ENCODE measurements around the gene ACOT11. TPM values are rescaled to one million over a fixed set of nuclear protein-coding genes. Genes with fewer than 3 reads are reported as not detected.

ACOT11 gene
- total and polyA plus RNA-seq, 9 of the 15 experiments (the other 6 are each of a cell fraction or from before 2014, with no cell fraction given): 0.04 to 1.2 (median 0.64) TPM; not detected in 2

- FAIRE-seq: no peak
- peaks cover 14 to 32% of the 10 kb centered on the region in 2 experiments; a peak in 4 of 5 replicates for H3K27me3 ChIP-seq (ENCODE audit: control insufficient read depth in 2 of 2, insufficient read depth in 2 of 2, low read length in 2 of 2)
- H3K9me3 ChIP-seq (replicated peaks; ENCODE audit: control insufficient read depth, insufficient read depth, low read depth, low read length): no peaks in the 10 kb centered on the region
- intact Hi-C loops (cut with micrococcal nuclease) (no loop called here), in situ Hi-C loops (cut with MboI) (no loop called here)
- no peak overlapping the region for H3K27ac ChIP-seq (ENCODE audit: extremely low read depth, low read depth, low read length)
- no peaks in the 10 kb centered on the region for H3K36me3 ChIP-seq (ENCODE audit: control insufficient read depth, insufficient read depth, low read length)
- no TSS peak for BruUV-seq (replicated peaks)
- no peak overlapping the region for H3K4me2 ChIP-seq (ENCODE audit: insufficient read depth, low read length)
- DNase-seq (ENCODE audit: extremely low read depth in 1 of 4, low spot score in 3 of 4): no peak
- WGBS (ENCODE audit: insufficient coverage, low coverage, missing lambda C conversion rate): 11% methylated on average over 2 of the region's 2 CpGs
- no peak overlapping the region for H2AFZ ChIP-seq (ENCODE audit: low read depth, low read length)
- no peak for ATAC-seq
- TF ChIP-seq, protein P1, sequence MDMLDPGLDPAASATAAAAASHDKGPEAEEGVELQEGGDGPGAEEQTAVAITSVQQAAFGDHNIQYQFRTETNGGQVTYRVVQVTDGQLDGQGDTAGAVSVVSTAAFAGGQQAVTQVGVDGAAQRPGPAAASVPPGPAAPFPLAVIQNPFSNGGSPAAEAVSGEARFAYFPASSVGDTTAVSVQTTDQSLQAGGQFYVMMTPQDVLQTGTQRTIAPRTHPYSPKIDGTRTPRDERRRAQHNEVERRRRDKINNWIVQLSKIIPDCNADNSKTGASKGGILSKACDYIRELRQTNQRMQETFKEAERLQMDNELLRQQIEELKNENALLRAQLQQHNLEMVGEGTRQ (CRISPR knock-in tag; IDR thresholded peaks at IDR 0.05): no peak
- no peak for TF ChIP-seq RNF2 (IDR thresholded peaks at IDR 0.05)
- TF ChIP-seq HOMEZ (CRISPR knock-in tag; IDR thresholded peaks at IDR 0.05): no peak
- no peak for TF ChIP-seq U2AF1 (optimal IDR thresholded peaks at IDR 0.05; ENCODE audit: low read depth, low read length)
- no peak for TF ChIP-seq HMG20B (CRISPR knock-in tag; IDR thresholded peaks at IDR 0.05)
- TF ChIP-seq DLX4 (CRISPR knock-in tag; IDR thresholded peaks at IDR 0.05): no peak
- no peak for TF ChIP-seq MYBL2 (IDR thresholded peaks at IDR 0.05; ENCODE audit: low read depth)
- TF ChIP-seq MYBL2 (CRISPR knock-in tag; IDR thresholded peaks at IDR 0.05; ENCODE audit: borderline replicate concordance): no peak
- no peak for TF ChIP-seq ZBTB34 (CRISPR knock-in tag; IDR thresholded peaks at IDR 0.05)
- no peak for TF ChIP-seq SRSF3 (IDR thresholded peaks at IDR 0.05; ENCODE audit: insufficient read depth, low read length)
- no peak overlapping the region for H3K4me3 ChIP-seq
- H3K79me2 ChIP-seq (ENCODE audit: control insufficient read depth, insufficient read depth, low read length): no peaks in the 10 kb centered on the region
- H3K4me1 ChIP-seq (replicated peaks in 1 of 2; ENCODE audit: control insufficient read depth in 2 of 2, insufficient read depth in 2 of 2, low read length in 2 of 2): peaks cover 0 to 5% of the 10 kb centered on the region in 2 experiments; a peak in 1 of 5 replicates
- CTCF ChIA-PET (ENCODE audit: low intra/inter-chr PET ratio): no interaction called here
- no peaks in the 10 kb centered on the region for H3K9me1 ChIP-seq (ENCODE audit: control insufficient read depth, insufficient read depth, low read length)
- H3K9ac ChIP-seq (ENCODE audit: insufficient read depth in 1 of 2, low read depth in 2 of 2, low read length in 2 of 2): no peak overlapping the region
- POLR2A ChIA-PET: interaction anchor here (1.2 to 4.3 kb wide), 2 partner anchors 9 to 41 kb away, joined by 3 to 14 read pairs; partner anchors contain the start of gene ACOT11
- no peaks in the 10 kb centered on the region for H4K20me1 ChIP-seq (replicated peaks; ENCODE audit: control insufficient read depth, insufficient read depth, low read length)
Observed at GRCh38 chr1:54588377-54588776, 40.3 kb downstream of the ACOT11 start.
